Activated T-helper 1 cell treated with anti-CD3 and anti-CD28 coated beads, Interleukin-2, amount 50 U/mL, for 16 hours (primary cell): ENCODE measurements around the gene KTN1.

Source experiments
- DNase-seq, 2 donors: peaks; one replicate each; pipeline ENCODE4 v3.0.0-alpha.2; 2020; ENCODE audit warnings: low read depth in 1 of 2, low spot score in 1 of 2

The KTN1 gene

DNA sequence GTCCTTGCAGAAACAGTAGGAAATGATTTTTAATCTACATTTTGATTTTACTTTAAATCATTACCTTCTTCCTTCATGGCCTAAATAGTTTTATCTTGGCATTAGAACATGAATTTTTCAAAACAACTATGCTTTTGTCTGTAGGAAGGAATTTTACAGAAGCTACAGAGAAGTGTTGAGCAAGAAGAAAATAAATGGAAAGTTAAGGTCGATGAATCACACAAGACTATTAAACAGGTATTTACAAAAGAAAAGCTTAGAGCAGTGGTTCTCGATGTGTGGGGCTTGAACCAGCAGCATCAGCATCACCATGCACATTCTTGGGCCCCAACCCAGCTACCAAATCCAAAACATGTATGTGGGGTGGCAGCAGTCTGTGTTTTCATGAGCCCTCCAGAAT lies 91.6 kb downstream of the KTN1 start:
- no peak for DNase-seq

DNA sequence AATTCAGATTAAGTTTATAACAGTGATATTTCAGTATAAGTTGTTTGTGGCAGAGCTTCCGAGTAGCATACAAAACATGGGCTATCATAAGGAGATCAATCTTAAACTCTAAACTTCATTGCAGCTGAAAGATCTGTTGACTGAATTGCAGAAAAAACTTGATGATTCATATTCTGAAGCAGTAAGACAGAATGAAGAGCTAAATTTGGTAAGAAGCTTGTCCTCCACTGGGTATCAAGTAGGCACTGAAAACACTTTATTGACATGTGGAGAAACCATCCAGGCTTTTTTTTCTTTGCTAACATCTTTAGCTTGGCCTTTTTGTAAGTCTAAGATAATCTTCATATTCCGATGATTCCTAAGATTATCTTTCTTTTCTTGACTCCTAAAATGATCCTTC lies 93.0 kb downstream of the KTN1 start:
- DNase-seq = no peak

DNA sequence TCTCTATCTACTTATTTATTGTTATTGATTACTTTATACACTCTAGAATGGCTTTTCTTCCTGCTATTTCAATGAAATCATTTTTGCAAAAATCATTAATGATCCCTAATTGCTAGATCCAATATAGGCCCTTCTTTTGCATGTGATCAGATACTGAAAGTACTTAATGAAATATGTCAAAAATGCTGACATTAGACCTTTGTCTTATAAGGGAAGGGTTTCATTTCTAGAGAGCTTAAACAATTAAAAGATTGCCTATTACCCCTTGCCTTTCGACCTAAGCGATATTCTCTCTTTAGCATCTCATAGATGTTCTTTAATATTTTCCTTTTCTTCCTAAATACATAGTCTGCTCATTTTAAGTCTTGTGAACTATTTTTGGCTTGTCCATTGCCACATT lies 101.1 kb downstream of the KTN1 start:
- no peak for DNase-seq

DNA sequence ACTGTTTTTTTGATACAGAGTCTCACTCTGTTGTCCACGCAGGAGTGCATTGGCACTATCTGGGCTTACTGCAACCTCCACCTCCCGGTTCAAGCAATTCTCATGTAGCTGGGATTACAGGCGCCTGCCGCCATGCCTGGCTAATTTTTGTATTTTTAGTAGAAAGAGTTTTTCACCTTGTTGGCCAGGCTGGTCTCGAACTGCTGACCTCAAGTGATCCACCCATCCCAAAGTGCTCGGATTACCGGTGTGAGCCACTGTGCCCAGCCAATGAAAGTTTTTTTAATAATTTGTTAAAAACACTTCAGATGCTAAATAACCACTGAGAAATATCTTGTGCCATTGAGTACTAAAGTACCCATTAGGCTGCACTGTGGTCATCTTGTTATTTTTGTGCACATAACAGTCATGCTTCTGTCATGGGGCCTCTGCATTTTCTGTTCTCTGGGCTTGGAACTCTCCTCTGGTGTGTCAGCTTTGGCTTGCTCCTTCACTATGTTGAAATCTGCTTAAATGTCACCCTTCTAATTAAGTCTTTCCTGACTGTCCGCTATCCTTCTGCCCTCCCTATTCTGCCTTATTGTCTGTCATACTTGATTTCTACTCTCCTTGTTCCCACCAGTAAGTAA lies 105.1 kb downstream of the KTN1 start:
- no peak for DNase-seq

DNA sequence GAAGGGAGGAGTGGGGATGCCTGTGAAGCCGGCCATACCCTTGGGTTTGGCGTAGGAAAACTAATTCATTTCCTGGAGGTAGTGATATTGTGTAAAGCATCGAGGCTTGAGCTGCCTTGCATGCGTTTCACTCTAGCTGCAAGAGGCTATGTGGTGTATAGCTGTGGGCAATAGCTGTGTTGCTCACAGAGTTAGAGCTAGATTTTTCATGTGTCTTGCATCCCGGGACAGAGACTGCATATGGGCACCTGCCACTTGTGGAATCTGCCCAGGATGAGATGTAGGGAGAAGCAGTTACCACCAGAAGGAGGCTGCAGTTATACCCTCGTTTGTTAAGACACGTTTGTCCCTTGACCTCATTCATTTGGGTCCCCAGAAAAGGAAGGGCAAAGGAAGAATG lies 106.7 kb downstream of the KTN1 start:
- DNase-seq = no peak

DNA sequence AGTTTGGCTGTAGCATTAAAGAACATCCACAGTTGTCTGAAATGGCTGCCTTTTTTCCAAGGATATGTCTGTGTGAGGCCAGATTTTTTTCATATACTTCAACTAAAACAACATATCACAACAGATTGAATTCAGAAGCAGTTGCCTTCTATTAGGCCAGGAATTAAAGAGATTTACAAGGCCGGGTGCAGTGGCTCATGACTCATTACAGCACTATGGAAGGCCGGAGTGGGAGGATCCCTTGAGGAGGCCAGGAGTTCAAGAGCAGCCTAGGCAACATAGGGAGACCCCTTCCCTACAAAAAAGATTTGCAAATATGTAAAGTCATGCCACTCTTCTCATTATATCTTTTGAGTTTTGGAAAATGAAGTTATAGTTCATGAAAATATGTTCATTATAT lies 108.6 kb downstream of the KTN1 start:
- DNase-seq = no peak

DNA sequence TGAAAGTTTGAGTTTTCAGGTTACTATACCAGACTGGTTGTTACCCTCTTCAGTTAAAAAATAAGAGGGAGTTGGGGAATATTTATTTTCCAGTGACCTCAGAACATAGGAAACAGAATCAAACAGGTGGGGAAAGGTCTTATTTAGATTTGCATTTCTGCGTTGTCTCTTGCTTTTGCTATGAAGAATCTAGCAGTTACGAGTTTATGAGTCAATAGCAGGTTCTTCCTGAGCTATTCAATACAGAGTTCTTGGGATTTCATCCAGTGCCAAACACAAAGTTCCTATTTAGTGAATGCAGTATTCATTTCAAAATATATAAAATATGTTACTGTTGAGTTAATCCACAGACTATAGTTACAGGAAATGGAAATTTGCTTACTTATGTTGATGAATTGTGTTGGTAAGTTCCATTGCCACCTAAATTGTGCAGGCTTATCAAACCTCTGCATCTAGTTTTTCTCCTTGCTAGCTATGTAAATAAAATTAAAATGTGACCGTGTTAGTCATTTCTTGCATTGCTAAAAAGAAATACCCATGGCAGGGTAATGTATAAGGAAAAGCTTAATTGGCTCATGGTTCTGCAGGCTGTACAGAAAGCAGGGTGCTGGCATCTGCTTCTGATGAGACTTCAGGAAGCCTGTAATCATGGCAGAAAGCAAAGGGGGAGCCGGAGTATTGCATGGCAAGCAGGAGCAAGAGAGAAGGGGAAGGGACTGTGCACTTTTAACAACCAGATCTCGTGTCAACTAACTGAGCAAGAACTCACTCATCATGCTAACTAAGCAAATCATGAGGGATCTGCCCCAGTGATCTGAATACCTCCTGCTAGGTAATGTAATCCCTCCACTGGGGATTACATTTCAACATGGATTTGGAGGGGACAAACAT lies 110.2 kb downstream of the KTN1 start:
- no peak for DNase-seq

DNA sequence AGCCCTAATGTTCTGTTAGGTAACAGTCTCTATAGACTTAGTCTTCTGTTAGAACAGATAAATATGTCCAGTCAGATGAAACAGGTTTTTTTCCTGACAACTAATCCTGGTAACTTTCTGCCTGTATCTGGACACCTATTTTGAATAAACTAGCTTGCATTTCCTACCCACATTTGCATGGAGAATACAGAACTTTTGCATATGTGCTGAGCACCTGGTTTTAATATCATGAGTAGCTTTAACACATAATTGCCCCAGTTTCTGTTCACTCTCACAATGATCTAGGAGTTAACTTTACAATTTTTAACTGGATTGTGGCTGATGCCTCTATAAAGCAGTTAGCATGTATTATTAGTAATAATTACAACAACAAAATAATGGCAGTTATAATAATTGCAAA lies 111.7 kb downstream of the KTN1 start:
- no peak for DNase-seq

DNA sequence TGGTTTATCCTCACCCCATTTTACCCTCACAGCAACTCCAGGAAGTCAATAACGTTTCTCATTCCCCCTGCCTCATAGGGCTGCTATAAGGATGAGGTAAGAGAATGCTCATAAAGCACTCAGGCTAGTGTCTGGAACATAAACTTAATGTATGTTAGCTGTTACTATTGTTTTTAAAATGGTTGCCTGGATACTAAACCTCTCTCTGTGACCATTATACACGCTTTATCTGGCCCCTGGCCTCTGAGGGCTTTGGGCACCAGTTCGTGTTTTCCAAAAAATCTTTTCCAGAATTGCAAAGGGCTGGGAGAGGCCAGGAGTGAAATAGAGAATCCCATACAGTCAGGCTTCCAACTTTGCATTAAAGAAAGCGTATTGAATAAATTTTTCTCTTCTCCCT lies 113.9 kb downstream of the KTN1 start:
- no peak for DNase-seq

DNA sequence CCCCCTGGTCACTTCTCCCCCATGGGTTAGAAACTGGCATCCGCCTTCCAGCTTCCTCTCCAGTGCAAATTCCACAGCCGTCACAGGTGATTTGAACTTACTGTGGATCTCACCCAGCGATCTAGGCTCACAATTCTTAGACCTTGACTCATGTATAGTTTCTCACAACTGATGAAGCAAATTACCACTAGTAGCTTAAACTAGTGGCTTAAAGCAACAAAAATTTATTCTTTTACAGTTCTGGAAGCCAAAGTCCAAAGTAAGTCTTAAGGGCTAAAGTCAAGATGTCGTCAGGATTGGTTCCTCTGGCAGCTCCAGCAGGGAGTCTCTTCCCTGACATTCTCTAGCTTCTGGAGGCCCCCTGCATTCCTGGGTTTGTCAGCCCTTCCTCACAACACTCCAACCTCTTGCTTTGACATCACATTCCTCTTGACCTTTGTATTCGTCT lies 117.4 kb downstream of the KTN1 start:
- DNase-seq = no peak

DNA sequence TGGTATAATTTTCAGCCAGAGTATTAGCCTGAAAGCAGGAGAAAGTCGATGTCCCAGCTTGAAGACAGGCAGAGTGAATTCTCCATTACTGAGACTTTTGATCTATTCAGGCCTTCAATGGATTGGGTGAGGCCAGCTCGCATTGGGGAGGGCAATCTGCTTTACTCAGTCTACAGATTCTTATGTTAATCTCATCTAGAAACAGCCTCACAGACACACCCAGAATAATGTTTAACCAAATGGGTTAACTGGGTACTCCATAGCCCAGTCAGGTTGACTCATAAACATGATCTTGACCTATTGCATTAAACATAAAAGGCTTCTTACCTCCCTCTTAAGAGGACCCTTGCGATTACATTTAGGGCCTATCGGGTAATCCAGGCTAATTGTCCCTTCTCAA lies 118.0 kb downstream of the KTN1 start:
- DNase-seq = no peak

DNA sequence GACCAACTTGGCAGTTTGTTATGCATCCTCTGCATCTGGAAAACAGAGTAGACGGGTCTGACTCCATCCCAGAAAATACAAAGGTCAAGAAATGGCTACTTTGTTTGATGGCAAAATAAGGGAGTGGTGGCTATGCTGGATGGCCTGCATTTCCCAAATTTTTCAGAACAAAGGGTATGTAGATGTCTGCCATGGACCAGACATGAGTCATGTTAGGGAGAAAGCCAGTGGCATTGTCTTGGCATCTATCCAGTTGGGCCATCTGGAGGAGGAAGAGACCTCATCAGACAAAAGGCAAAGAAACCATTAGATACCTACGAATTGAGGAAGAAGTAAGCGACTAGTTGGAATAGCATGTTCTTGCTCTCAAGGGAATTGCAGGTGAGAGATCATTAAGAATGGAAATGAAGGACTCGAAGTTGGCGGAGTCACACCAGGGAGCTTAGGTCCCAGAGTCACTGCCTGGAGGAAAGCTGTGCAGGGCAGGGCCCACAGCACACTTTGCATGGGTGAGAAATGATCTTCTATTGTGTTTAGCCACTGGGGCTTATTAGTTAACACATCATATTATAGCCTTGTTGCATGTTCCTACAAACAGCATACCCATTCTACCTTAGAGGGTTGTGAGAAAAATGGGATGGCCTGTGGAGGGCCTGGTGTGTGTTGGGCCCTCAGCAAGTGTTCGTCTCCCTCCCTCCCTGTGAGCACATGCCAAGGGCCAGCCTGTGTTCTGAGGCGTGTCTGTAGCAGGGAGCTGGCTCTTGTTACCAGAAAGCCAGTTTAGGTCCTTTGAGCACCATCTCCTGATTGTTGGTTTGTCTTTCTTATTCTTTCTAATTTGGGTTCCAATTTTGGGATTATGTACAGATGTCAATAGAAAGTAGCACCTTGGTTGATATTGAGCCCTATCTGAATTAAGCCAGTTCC lies 119.4 kb downstream of the KTN1 start:
- DNase-seq = no peak

DNA sequence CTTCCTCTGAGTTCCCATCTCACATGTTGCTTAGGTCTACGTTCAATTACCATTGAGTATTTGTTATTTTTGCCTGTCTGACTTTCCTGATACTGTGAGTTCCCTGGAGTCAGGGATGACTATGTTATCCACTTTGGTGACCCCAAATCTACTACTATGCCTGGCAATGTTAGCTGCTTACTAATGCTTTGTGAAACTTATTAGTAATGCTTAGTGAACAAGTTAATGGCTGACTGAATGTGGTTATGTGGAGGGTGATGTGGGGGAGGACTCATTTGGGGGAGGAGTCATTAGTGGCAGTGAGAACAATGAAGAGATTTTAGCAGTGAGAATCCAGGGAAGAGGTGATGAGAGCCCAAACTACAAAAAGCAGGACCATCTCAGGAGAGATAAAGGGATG lies 121.6 kb downstream of the KTN1 start:
- DNase-seq = no peak

DNA sequence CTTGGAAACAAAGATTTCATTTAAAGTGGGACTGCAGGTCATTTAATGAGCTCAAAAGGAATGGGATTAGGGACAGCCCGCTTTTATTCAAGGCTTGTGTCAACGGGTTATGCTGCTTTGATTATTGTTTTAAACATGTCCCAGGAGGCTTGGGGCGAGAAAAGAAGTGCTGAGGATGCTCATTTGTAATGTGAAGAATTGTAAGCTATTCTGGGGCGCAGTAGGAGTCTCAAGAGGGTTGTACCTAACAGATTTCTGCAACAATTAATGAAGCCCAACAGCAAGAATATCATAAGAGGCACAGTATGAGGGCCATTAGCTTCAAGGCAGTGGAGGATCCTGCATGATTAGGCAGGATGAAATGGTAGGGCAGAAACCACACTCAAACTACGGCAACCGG lies 122.5 kb downstream of the KTN1 start:
- DNase-seq = no peak

DNA sequence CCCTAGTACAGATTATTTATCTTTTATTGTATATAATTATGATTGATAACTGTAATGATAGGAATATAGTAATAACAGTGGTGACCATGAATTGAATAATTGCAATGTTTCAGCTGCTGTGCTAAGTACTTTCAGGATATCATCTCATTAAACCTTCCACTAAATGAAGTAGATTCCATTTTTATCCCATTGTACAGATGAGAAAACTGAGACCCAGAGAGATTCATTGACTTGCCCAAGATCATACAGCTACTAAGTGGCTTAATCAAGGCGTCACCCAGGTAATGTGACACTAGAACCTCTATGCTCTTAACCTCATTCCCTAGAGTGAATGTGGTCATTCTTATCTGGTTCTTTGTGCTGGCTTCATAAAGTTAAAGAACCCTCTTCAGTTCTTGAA lies 124.6 kb downstream of the KTN1 start:
- no peak for DNase-seq

DNA sequence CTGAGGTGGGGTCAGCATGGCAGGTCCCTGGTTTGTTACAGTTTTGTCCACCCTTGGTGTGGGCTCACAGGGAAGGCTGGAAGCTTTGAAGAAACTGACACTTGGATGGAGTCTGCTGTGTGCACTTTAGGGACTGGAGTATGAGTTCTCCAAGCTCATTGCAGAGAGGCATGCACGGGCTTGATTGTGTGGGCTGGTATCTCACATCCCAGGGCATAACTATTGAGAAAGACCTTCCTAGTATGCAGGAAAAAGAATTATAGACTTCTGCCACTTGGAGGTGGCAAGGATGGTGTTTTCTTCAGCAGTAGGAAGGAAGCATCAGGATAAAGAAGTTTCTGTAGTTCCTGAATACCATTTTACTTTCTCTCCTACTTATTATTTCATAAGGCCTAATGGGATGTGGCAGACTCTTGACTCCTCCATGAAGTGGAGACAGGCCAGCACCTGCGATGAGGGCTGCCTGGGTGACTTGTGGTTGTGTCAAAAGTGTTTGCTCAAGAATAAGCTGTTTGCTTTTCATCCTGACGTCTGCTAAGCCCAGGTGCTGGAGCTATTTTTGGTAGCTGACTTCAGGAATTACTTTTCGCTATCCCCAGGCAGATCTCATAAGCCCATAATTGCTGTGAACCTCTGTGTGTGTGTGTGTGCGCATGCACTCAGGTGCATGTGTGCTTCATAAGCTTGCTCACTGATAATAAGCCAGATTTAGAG lies 125.8 kb downstream of the KTN1 start:
- DNase-seq = no peak

DNA sequence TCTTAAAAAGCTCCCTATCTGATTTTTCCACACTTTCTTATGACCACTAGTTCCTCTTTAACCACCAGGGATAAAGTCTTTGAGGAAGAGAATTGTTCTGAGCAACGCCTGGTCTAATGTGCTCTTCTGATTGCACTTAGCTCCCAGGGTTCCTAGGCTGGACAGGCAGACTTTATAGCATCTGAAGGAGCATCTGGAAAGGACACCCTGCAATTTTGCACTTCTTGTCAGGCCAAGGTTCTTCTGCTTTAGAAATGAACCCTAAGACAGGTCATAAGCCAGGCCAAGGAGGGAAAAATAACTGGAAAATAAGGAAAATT lies 126.3 kb downstream of the KTN1 start:
- DNase-seq = no peak

DNA sequence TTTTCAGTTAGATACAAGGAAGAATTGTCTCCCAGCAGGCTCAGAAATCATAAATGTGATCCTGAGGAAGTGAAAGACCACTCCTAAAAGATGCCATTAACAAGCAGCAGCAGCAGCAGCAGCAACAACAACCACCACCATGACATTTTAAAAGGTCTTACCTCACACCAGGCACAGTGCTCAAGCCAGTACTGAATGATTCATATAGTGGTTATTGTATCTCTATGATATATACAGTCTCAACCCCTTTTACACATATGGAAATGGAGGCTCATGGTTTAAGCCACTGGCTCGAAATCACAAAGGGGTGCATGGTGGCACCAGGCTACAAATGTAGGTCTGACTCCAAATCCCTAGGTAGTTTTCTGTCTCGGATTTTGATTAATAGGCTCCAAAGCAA lies 126.9 kb downstream of the KTN1 start:
- DNase-seq = no peak

DNA sequence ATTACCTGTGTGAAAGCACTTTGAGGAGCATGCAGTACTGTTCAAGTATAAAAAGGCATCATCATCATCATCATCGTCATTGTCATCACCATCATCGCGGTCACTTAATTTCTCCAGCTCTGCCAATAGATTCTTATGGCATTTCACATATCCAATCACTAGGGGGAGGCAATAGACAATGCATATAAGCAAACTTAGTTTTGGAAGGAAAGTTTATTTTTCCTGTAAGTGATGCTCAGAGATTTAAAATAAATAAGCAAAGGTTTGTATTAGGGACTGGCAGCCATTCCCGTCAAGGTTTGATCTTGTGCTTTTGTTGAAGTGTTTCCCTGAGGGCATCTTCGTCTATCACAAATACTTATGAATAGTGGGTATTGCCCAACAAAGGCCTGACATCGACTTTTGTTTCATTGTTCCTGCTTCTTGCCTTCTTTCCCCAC lies 127.4 kb downstream of the KTN1 start:
- no peak for DNase-seq

DNA sequence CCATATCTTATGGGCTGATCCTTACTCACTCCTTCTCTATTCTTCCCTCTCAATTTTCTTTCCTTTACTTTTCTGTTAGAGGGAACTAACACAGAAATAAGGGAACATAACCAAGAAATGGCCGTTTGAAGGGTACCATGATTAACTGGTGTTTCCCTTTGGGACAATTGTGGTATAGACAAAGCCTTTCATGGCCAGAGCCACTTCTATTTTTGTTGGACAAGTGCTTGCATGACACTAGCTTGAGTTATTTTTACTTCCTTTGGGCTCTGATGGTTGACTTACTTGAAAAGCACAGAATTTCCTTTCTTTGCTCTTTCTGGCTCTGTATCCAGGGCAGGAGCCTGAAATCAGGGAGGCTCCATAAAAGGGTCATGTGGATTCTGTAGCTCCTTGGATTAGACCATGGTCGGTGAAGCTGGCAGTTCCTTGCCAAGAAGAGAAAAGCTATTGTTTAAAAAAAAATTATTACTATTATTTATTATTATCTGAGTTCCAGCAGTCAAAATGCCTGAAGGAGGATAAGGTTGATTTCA lies 130.6 kb downstream of the KTN1 start:
- DNase-seq = no peak
